HEK293 (cell line): ENCODE results near the gene ZNF783.
A peak's percentile ranks its signal among the peaks of the same experiment; 100 is the strongest.

ENCODE experiments used
- CTCF ChIA-PET: fragments of 350-600 bp; formaldehyde crosslinking; extraction: SDS; loops from one replicate; lab custom pipeline; 2021; ENCODE audit warnings: antibody characterized with exemption; lab: Yijun Ruan, JAX
- POLR2A ChIA-PET: fragments of 300-600 bp; formaldehyde crosslinking; extraction: SDS; loops from one replicate; lab custom pipeline; 2020; ENCODE audit warnings: antibody characterized with exemption, inconsistent platforms; lab: Yijun Ruan, JAX
- H3K27ac ChIP-seq: fragments of 200-500 bp; sonication (Bioruptor generic); 2 replicates; pipeline ENCODE4 v1.5.1; 2014; ENCODE audit warnings: low read depth, low read length, control low read depth, inconsistent platforms; ENCODE audit errors: extremely low read depth
- H3K36me3 ChIP-seq, 2 experiments: fragments of 200-500 bp in 1 of 2; sonication (Bioruptor generic) in 1 of 2; 1 replicate in 1 of 2; 2 replicates in 1 of 2; pipeline ENCODE4 v1.5.1; 2014 to 2017; ENCODE audit warnings: inconsistent platforms in 2 of 2, low read length in 2 of 2; ENCODE audit not compliant: control insufficient read depth in 2 of 2, insufficient read depth in 1 of 2
- H3K4me1 ChIP-seq: fragments of 200-500 bp; sonication (Bioruptor generic); 2 replicates; pipeline ENCODE4 v1.5.1; 2014; ENCODE audit warnings: mild to moderate bottlenecking, low read length, inconsistent platforms; ENCODE audit not compliant: control insufficient read depth, insufficient read depth
- H3K4me3 ChIP-seq: 2 replicates; pipeline ENCODE4 v1.5.1; 2011; ENCODE audit warnings: low read depth, mild to moderate bottlenecking, control low read depth, low read length, moderate library complexity
- H3K9me3 ChIP-seq: fragments of 200-500 bp; sonication (Bioruptor generic); 2 replicates; pipeline ENCODE4 v1.5.1; 2014; ENCODE audit warnings: low read depth, low read length, inconsistent platforms; ENCODE audit not compliant: control insufficient read depth, insufficient read depth
- BCL11A ChIP-seq: fragments of 450-650 bp; formaldehyde crosslinking; IDR thresholded peaks from 2 replicates; pipeline ENCODE4 v1.5.1; 2016; ENCODE audit warnings: low read depth, missing biosample characterization, missing genetic modification characterization
- EGR2 ChIP-seq: fragments of 450-650 bp; formaldehyde crosslinking; IDR thresholded peaks from 2 replicates; pipeline ENCODE4 v1.5.1; 2016; ENCODE audit warnings: low read depth, missing biosample characterization, missing genetic modification characterization
- PBX3 ChIP-seq: sonication (generic); formaldehyde crosslinking; IDR thresholded peaks from 2 replicates; pipeline ENCODE4 v1.8.1; 2022; ENCODE audit warnings: mild to moderate bottlenecking, moderate library complexity, missing genetic modification reagents
- SCRT1 ChIP-seq: fragments of 450-650 bp; formaldehyde crosslinking; IDR thresholded peaks from 2 replicates; pipeline ENCODE4 v1.5.1; 2016; ENCODE audit warnings: missing biosample characterization, missing genetic modification characterization, borderline replicate concordance
- SCRT2 ChIP-seq: fragments of 450-650 bp; formaldehyde crosslinking; IDR thresholded peaks from 2 replicates; pipeline ENCODE4 v1.5.1; 2016; ENCODE audit warnings: missing biosample characterization, missing genetic modification characterization
- ZNF146 ChIP-seq: fragments of 450-650 bp; formaldehyde crosslinking; IDR thresholded peaks from 2 replicates; pipeline ENCODE4 v1.5.1; 2016; ENCODE audit warnings: missing biosample characterization, missing genetic modification characterization
- ZNF155 ChIP-seq: fragments of 450-650 bp; formaldehyde crosslinking; IDR thresholded peaks from 2 replicates; pipeline ENCODE4 v1.5.1; 2016; ENCODE audit warnings: missing biosample characterization, missing genetic modification characterization
- ZNF280D ChIP-seq: fragments of 450-650 bp; formaldehyde crosslinking; IDR thresholded peaks from 2 replicates; pipeline ENCODE4 v1.5.1; 2016; ENCODE audit warnings: missing biosample characterization, missing genetic modification characterization
- ZNF335 ChIP-seq: fragments of 450-650 bp; formaldehyde crosslinking; conservative IDR thresholded peaks from 2 replicates; pipeline ENCODE4 v1.5.1; 2016; ENCODE audit warnings: missing biosample characterization, missing genetic modification characterization
- ZNF354C ChIP-seq: fragments of 450-650 bp; formaldehyde crosslinking; IDR thresholded peaks from 2 replicates; pipeline ENCODE4 v1.5.1; 2016; ENCODE audit warnings: missing biosample characterization, missing genetic modification characterization, low read depth, borderline replicate concordance
- ZNF416 ChIP-seq: fragments of 450-650 bp; formaldehyde crosslinking; IDR thresholded peaks from 2 replicates; pipeline ENCODE4 v1.5.1; 2016; ENCODE audit warnings: missing biosample characterization, missing genetic modification characterization
- ZNF48 ChIP-seq: fragments of 450-650 bp; formaldehyde crosslinking; IDR thresholded peaks from 2 replicates; pipeline ENCODE4 v1.5.1; 2016; ENCODE audit warnings: missing biosample characterization, missing genetic modification characterization
- ZNF596 ChIP-seq: fragments of 450-650 bp; IDR thresholded peaks from 2 replicates; pipeline ENCODE4 v1.5.0; 2018; ENCODE audit warnings: missing biosample characterization, mild to moderate bottlenecking, missing genetic modification characterization, moderate library complexity
- ZNF600 ChIP-seq: fragments of 450-650 bp; formaldehyde crosslinking; IDR thresholded peaks from 2 replicates; pipeline ENCODE4 v1.5.1; 2016; ENCODE audit warnings: missing biosample characterization, missing genetic modification characterization
- ZNF610 ChIP-seq: fragments of 450-650 bp; formaldehyde crosslinking; IDR thresholded peaks from 2 replicates; pipeline ENCODE4 v1.5.1; 2016; ENCODE audit warnings: missing biosample characterization, missing genetic modification characterization, borderline replicate concordance
- ZNF623 ChIP-seq: fragments of 450-650 bp; formaldehyde crosslinking; IDR thresholded peaks from 2 replicates; pipeline ENCODE4 v1.5.1; 2016; ENCODE audit warnings: missing biosample characterization, missing genetic modification characterization
- ZNF629 ChIP-seq: fragments of 450-650 bp; formaldehyde crosslinking; IDR thresholded peaks from 2 replicates; pipeline ENCODE4 v1.5.1; 2017; ENCODE audit warnings: missing biosample characterization, missing genetic modification characterization
- ZNF660 ChIP-seq: fragments of 450-650 bp; IDR thresholded peaks from 2 replicates; pipeline ENCODE4 v1.5.1; 2018; ENCODE audit warnings: missing biosample characterization, mild to moderate bottlenecking, missing genetic modification characterization
- ZNF837 ChIP-seq: fragments of 450-650 bp; formaldehyde crosslinking; IDR thresholded peaks from 2 replicates; pipeline ENCODE4 v1.5.1; 2016; ENCODE audit warnings: missing biosample characterization, missing genetic modification characterization
- ZSCAN4 ChIP-seq: fragments of 450-650 bp; formaldehyde crosslinking; IDR thresholded peaks from 2 replicates; pipeline ENCODE4 v1.5.1; 2017; ENCODE audit warnings: missing biosample characterization, missing genetic modification characterization

The ZNF783 gene

GRCh38 chr7:149254181-149254858 lies 7.7 kb upstream of the ZNF783 start:
- ChIA-PET POLR2A (no interaction called here), CTCF (interaction anchor here (1.6 kb wide), 1 partner anchor 8 kb away, joined by 4 read pairs; the partner anchor contains the start of gene ZNF783)
- H3K4me3 ChIP-seq, result no peak overlapping the region
- no peak for TF ChIP-seq ZNF335 (tag by site-specific recombination)
- no peak for TF ChIP-seq SCRT1 (tag by site-specific recombination)
- no peak for TF ChIP-seq ZNF623 (tag by site-specific recombination)
- no peak for TF ChIP-seq ZSCAN4 (tag by site-specific recombination)
- TF ChIP-seq ZNF48, result no peak
- TF ChIP-seq ZNF280D (tag by site-specific recombination), result no peak
- TF ChIP-seq ZNF354C (tag by site-specific recombination), result no peak
- TF ChIP-seq ZNF660, result no peak
- no peak for TF ChIP-seq ZNF629 (tag by site-specific recombination)
- H3K27ac ChIP-seq, result no peak overlapping the region
- H3K9me3 ChIP-seq, result no peaks in the 10 kb centered on the region
- H3K4me1 ChIP-seq, result no peaks in the 10 kb centered on the region
- peaks cover 3 to 72% of the 10 kb centered on the region in 2 experiments; a peak in 2 of 3 replicates for H3K36me3 ChIP-seq

GRCh38 chr7:149255174-149255573 lies 6.8 kb upstream of the ZNF783 start:
- POLR2A ChIA-PET, result no interaction called here
- no peak overlapping the region for H3K4me3 ChIP-seq
- no peaks in the 10 kb centered on the region for H3K4me1 ChIP-seq
- H3K27ac ChIP-seq, result no peak overlapping the region
- CTCF ChIA-PET, result interaction anchor here (0.7 kb wide), 1 partner anchor 222 kb away, joined by 3 read pairs; no protein-coding TSS in a partner anchor
- TF ChIP-seq ZNF660, result no peak
- TF ChIP-seq ZNF837 (tag by site-specific recombination), result no peak
- no peak for TF ChIP-seq BCL11A (tag by site-specific recombination)
- TF ChIP-seq ZNF596 (tag by site-specific recombination), result no peak
- TF ChIP-seq ZNF416, result no peak
- TF ChIP-seq ZNF155 (tag by site-specific recombination), result no peak
- no peak for TF ChIP-seq ZNF600 (tag by site-specific recombination)
- H3K9me3 ChIP-seq, result no peaks in the 10 kb centered on the region
- H3K36me3 ChIP-seq, result peaks cover 3 to 66% of the 10 kb centered on the region in 2 experiments; a peak in 2 of 3 replicates

DNA sequence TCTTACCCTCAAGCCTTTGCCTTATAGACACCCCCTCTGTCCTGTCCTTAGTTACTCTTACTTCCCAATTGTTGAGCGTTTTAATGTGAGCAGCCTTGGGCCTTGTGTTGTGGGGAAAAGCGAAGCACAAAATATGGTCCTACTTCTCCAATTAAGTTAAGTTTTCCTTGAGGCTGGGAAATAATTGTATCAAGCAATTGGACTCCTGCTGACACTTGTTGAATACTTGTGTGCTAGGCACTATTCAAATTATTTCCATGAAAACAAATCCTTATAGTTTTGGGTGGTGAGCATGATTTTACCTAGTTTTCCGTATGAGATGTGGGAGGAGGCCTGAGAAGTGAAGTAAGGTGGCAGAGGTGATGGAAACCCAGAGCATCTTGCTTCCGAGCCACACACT lies 5.4 kb upstream of the ZNF783 start:
- H3K4me1 ChIP-seq, result no peaks in the 10 kb centered on the region
- CTCF ChIA-PET, result no interaction called here

More for the DNA sequence above, 5.4 kb upstream of the ZNF783 start:
- TF ChIP-seq PBX3, result no peak
- peak; percentile 79 for TF ChIP-seq SCRT1 (tag by site-specific recombination)
- no peak for TF ChIP-seq EGR2
- no peak for TF ChIP-seq ZNF610 (tag by site-specific recombination)
- peak; percentile 94 for TF ChIP-seq SCRT2
- TF ChIP-seq ZNF146 (tag by site-specific recombination), result no peak
- H3K4me3 ChIP-seq, result no peak overlapping the region
- POLR2A ChIA-PET, result no interaction called here
- no peaks in the 10 kb centered on the region for H3K9me3 ChIP-seq
- H3K36me3 ChIP-seq, result peaks cover 0 to 55% of the 10 kb centered on the region in 2 experiments; a peak in 2 of 3 replicates
- no peak overlapping the region for H3K27ac ChIP-seq
